Measurements from ENCODE around the gene CDK14. TPM values are rescaled to one million over a fixed set of nuclear protein-coding genes. Genes with fewer than 3 reads are reported as not detected.

CDK14 gene
- total RNA-seq, 1 donor from 2014 or later: 52.3 TPM

GRCh38 chr7:90660819-90661218, 64.7 kb downstream of the CDK14 start:
- no peak overlapping the region for H3K9ac ChIP-seq
- H3K4me3 ChIP-seq: no peak overlapping the region
- peaks cover 13% of the 10 kb centered on the region for H3K36me3 Mint-ChIP-seq
- peaks cover 5% of the 10 kb centered on the region for H4K20me1 ChIP-seq (ENCODE audit: low read depth)
- H3K9me3 ChIP-seq (ENCODE audit: low read depth): no peaks in the 10 kb centered on the region
- DNase-seq (ENCODE audit: low spot score): no peak
- H3K27ac Mint-ChIP-seq: peak overlapping the region; percentile 78
- peak overlapping the region; percentile 33 for H3K4me2 ChIP-seq
- no peaks in the 10 kb centered on the region for H3F3A ChIP-seq (ENCODE audit: low read depth)
- H2AFZ ChIP-seq (replicated peaks): no peak overlapping the region
- no peak overlapping the region for H3K4me3 Mint-ChIP-seq
- H3K27me3 Mint-ChIP-seq (ENCODE audit: insufficient read depth, low read depth): peaks cover under 1% of the 10 kb centered on the region
- H3K4me1 Mint-ChIP-seq: peaks cover 23% of the 10 kb centered on the region
- no peaks in the 10 kb centered on the region for H3K27me3 ChIP-seq
- TF ChIP-seq EZH2 (IDR thresholded peaks at IDR 0.05) (no peak), EZH2phosphoT487 (IDR thresholded peaks at IDR 0.05) (no peak), CTCF (IDR thresholded peaks at IDR 0.05) (no peak)
- peaks cover 26% of the 10 kb centered on the region for H3K4me1 ChIP-seq
- peaks cover 70% of the 10 kb centered on the region for H3K79me2 ChIP-seq (ENCODE audit: low read depth)
- no peak overlapping the region for H3K27ac ChIP-seq
- no peaks in the 10 kb centered on the region for H3K36me3 ChIP-seq
- H3K9me3 Mint-ChIP-seq: peaks cover 7% of the 10 kb centered on the region

GRCh38 chr7:90661290-90662151, 65.4 kb downstream of the CDK14 start:
- Mint-ChIP-seq H3K36me3 (peaks cover 15% of the 10 kb centered on the region), H3K27ac (peak overlapping the region; percentile 69), H3K4me3 (no peak overlapping the region), H3K4me1 (peaks cover 23% of the 10 kb centered on the region), H3K9me3 (peaks cover 7% of the 10 kb centered on the region), H3K27me3 (ENCODE audit: insufficient read depth, low read depth) (peaks cover 2% of the 10 kb centered on the region)
- TF ChIP-seq CTCF (IDR thresholded peaks at IDR 0.05) (no peak), EZH2phosphoT487 (IDR thresholded peaks at IDR 0.05) (no peak), EZH2 (IDR thresholded peaks at IDR 0.05) (no peak)
- DNase-seq (ENCODE audit: low spot score): peak; percentile 21
- H3K79me2 ChIP-seq (ENCODE audit: low read depth): peaks cover 65% of the 10 kb centered on the region
- H2AFZ ChIP-seq (replicated peaks): no peak overlapping the region
- peaks cover 26% of the 10 kb centered on the region for H3K4me1 ChIP-seq
- peaks cover 5% of the 10 kb centered on the region for H4K20me1 ChIP-seq (ENCODE audit: low read depth)
- H3K27ac ChIP-seq: peak overlapping the region; percentile 22
- no peaks in the 10 kb centered on the region for H3K27me3 ChIP-seq
- H3K9ac ChIP-seq: no peak overlapping the region
- H3F3A ChIP-seq (ENCODE audit: low read depth): no peaks in the 10 kb centered on the region
- no peaks in the 10 kb centered on the region for H3K36me3 ChIP-seq
- no peaks in the 10 kb centered on the region for H3K9me3 ChIP-seq (ENCODE audit: low read depth)
- H3K4me2 ChIP-seq: peak overlapping the region; percentile 33
- H3K4me3 ChIP-seq: no peak overlapping the region

- peaks cover 23% of the 10 kb centered on the region for H3K4me1 Mint-ChIP-seq
- no peak overlapping the region for H3K4me3 Mint-ChIP-seq
- no peaks in the 10 kb centered on the region for H3F3A ChIP-seq (ENCODE audit: low read depth)
- H3K4me1 ChIP-seq: peaks cover 26% of the 10 kb centered on the region
- H3K9me3 Mint-ChIP-seq: peaks cover 6% of the 10 kb centered on the region
- no peak overlapping the region for H3K4me2 ChIP-seq
- no peak for DNase-seq (ENCODE audit: low spot score)
- H3K4me3 ChIP-seq: no peak overlapping the region
- no peak overlapping the region for H3K27ac ChIP-seq
- no peaks in the 10 kb centered on the region for H3K9me3 ChIP-seq (ENCODE audit: low read depth)
- no peak overlapping the region for H3K27ac Mint-ChIP-seq
- H3K79me2 ChIP-seq (ENCODE audit: low read depth): peaks cover 60% of the 10 kb centered on the region
- H3K27me3 Mint-ChIP-seq (ENCODE audit: insufficient read depth, low read depth): peaks cover 2% of the 10 kb centered on the region
- peaks cover 5% of the 10 kb centered on the region for H4K20me1 ChIP-seq (ENCODE audit: low read depth)
- TF ChIP-seq CTCF (IDR thresholded peaks at IDR 0.05): no peak
- no peaks in the 10 kb centered on the region for H3K27me3 ChIP-seq
- H3K36me3 Mint-ChIP-seq: peaks cover 12% of the 10 kb centered on the region
- no peaks in the 10 kb centered on the region for H3K36me3 ChIP-seq
- H2AFZ ChIP-seq (replicated peaks): no peak overlapping the region
- H3K9ac ChIP-seq: no peak overlapping the region
These were observed 67.1 kb downstream of the CDK14 start for GRCh38 chr7:90663176-90663575.
